Endothelial cell (in vitro differentiated cells): ENCODE measurements around the gene SIRT6. TPM values are rescaled to one million over a fixed set of nuclear protein-coding genes. Genes with fewer than 3 reads are reported as not detected.

Source experiments
- DNase-seq: peaks from one replicate; pipeline ENCODE4 v3.0.0; 2021; ENCODE audit warnings: low spot score
- H3K27ac Mint-ChIP-seq: one replicate; pipeline ENCODE4 v1.8.0; 2021; ENCODE audit warnings: mixed read lengths, inconsistent platforms; ENCODE audit not compliant: unreplicated experiment
- H3K27me3 Mint-ChIP-seq: one replicate; pipeline ENCODE4 v1.8.0; 2021; ENCODE audit warnings: mild to moderate bottlenecking, moderate library complexity, mixed read lengths, inconsistent platforms; ENCODE audit not compliant: unreplicated experiment
- H3K36me3 Mint-ChIP-seq: one replicate; pipeline ENCODE4 v1.8.0; 2021; ENCODE audit warnings: mild to moderate bottlenecking, low read depth, mixed read lengths, inconsistent platforms; ENCODE audit not compliant: unreplicated experiment
- H3K4me1 Mint-ChIP-seq: one replicate; pipeline ENCODE4 v1.8.0; 2021; ENCODE audit warnings: mild to moderate bottlenecking, mixed read lengths, inconsistent platforms; ENCODE audit not compliant: unreplicated experiment
- H3K4me3 Mint-ChIP-seq: one replicate; pipeline ENCODE4 v1.8.0; 2021; ENCODE audit warnings: mild to moderate bottlenecking, mixed read lengths, inconsistent platforms; ENCODE audit not compliant: unreplicated experiment
- H3K9me3 Mint-ChIP-seq: one replicate; pipeline ENCODE4 v1.8.0; 2021; ENCODE audit warnings: mixed read lengths, inconsistent platforms; ENCODE audit not compliant: unreplicated experiment
- total RNA-seq: library from RNA; stranded (reverse); fragmentation: NEBNext Ultra II Directional; extraction: Animal tissue kit (Norgen Biotek cat#: 25700); gene quantifications from one replicate; pipeline ENCODE4 v1.2.1, GENCODE V29; 2021; ENCODE audit not compliant: unreplicated experiment
- TF ChIP-seq, protein P1 (sequence below): fragments of 200-600 bp; sonication (generic); IDR thresholded peaks from one replicate; pipeline ENCODE4 v1.5.0; 2021; ENCODE audit warnings: antibody characterized with exemption; ENCODE audit not compliant: unreplicated experiment

The SIRT6 gene
- total RNA-seq, 1 donor from 2014 or later: 24.6 TPM

GRCh38 chr19:4124638-4125037 lies 57.7 kb downstream of the SIRT6 start:
- peaks cover 13% of the 10 kb centered on the region for H3K4me1 Mint-ChIP-seq
- peak overlapping the region; percentile 52 for H3K27ac Mint-ChIP-seq
- peaks cover 7% of the 10 kb centered on the region for H3K36me3 Mint-ChIP-seq
- peak overlapping the region; percentile 87 for H3K4me3 Mint-ChIP-seq
- H3K27me3 Mint-ChIP-seq: peaks cover 6% of the 10 kb centered on the region
- H3K9me3 Mint-ChIP-seq: no peaks in the 10 kb centered on the region
- TF ChIP-seq, protein P1, sequence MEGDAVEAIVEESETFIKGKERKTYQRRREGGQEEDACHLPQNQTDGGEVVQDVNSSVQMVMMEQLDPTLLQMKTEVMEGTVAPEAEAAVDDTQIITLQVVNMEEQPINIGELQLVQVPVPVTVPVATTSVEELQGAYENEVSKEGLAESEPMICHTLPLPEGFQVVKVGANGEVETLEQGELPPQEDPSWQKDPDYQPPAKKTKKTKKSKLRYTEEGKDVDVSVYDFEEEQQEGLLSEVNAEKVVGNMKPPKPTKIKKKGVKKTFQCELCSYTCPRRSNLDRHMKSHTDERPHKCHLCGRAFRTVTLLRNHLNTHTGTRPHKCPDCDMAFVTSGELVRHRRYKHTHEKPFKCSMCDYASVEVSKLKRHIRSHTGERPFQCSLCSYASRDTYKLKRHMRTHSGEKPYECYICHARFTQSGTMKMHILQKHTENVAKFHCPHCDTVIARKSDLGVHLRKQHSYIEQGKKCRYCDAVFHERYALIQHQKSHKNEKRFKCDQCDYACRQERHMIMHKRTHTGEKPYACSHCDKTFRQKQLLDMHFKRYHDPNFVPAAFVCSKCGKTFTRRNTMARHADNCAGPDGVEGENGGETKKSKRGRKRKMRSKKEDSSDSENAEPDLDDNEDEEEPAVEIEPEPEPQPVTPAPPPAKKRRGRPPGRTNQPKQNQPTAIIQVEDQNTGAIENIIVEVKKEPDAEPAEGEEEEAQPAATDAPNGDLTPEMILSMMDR: no peak
- DNase-seq: no peak

Other genes starting within 250 kb of the SIRT6 start
- 1.4 TPM for gene NMRK2, start 249.5 kb downstream of the SIRT6 start, total RNA-seq
- 316 TPM for gene DAPK3, start 211.5 kb downstream of the SIRT6 start, total RNA-seq
- 2,896 TPM for gene EEF2, start 197.1 kb downstream of the SIRT6 start, total RNA-seq
- 41.2 TPM for gene PIAS4, start 174.8 kb downstream of the SIRT6 start, total RNA-seq
- 14.5 TPM for gene ZBTB7A, start 115.7 kb downstream of the SIRT6 start, total RNA-seq
- 153 TPM for gene MAP2K2, start 58.4 kb downstream of the SIRT6 start, total RNA-seq
- gene CREB3L3, start 28.9 kb downstream of the SIRT6 start, total RNA-seq: not detected
- 0.82 TPM for gene ANKRD24, start 126 bp upstream of the SIRT6 start, total RNA-seq
- 9.7 TPM for gene EBI3, start 47.0 kb upstream of the SIRT6 start, total RNA-seq
- gene YJU2, start 64.5 kb upstream of the SIRT6 start, total RNA-seq: 15.4 TPM
- 0.90 TPM for gene SHD, start 96.7 kb upstream of the SIRT6 start, total RNA-seq
- gene TMIGD2, start 119.8 kb upstream of the SIRT6 start, total RNA-seq: not detected
- 19.0 TPM for gene FSD1, start 122.0 kb upstream of the SIRT6 start, total RNA-seq
- gene STAP2, start 156.3 kb upstream of the SIRT6 start, total RNA-seq: 66.2 TPM
- 18.3 TPM for gene MPND, start 161.0 kb upstream of the SIRT6 start, total RNA-seq
- 128 TPM for gene SH3GL1, start 218.0 kb upstream of the SIRT6 start, total RNA-seq
- gene CHAF1A, start 220.1 kb upstream of the SIRT6 start, total RNA-seq: 29.8 TPM